GM21786 (cell line): ENCODE data around the gene NPLOC4.
"Not testable (repeated sequence)": the region's sequence is repeated elsewhere in the genome, so short reads cannot be mapped to it uniquely, and the experiment has no call there.

ENCODE experiments used
- ATAC-seq: cut with Tn5 transposase; IDR thresholded peaks from one replicate; pipeline ENCODE4 v1.9.1; 2021; ENCODE audit not compliant: unreplicated experiment

The NPLOC4 gene

GRCh38 chr17:81589612-81590011, 47.3 kb downstream of the NPLOC4 start:
- ATAC-seq, result no peak

DNA sequence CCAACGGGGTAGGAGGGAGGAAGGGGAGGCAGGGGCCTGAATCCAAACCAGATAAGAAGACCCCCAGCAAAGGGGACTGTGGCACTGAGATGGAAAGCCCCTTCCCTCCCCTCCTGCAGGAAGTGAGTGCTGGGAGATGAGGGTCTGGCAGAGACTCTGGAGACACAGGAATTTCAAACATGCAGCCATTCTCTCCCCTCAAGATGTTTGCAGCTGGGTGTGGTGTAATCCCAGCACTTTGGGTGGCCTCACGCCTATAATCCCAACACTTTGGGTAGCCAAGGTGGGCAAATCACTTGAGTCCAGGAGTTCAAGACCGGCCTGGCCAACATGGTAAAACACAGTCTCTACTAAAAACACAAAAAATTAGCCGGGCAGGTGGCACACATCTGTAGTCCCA, 50.8 kb downstream of the NPLOC4 start:
- ATAC-seq, result no peak

- not testable (repeated sequence) for ATAC-seq
These were observed 52.1 kb downstream of the NPLOC4 start for GRCh38 chr17:81584771-81585170.

DNA sequence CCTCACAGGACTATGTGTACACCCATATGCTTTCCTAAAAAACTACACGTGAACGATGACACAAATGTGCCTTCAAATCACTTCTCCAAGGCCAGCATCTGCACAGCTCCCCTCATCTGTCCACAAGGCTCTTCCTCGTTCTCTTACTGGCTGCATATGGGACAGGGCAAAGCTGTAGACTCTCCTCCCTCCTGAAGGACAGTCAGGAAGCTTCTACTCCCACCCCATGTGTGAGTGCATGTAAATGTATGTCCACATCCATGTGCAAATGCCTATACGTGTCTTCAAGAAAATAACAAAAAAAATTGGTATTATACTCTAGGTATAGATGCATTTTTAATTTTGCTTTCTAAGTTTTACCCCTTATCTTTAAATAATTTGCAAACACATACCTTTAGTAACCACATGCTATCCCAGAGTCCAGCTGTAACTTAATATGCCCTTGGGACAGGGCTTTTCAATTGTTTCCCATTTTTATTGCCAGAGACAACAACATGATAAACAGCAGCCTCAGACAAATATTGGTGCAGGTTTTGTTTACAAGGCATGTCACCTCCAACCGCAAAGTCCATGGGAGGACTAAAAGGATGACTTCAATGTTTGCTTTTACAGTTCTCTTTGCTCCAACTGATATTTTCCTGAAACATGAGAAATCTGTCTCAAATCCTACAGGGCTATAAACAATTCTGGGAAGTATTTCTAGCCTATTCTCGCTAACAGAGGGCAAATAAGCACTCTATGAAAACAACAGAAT, 53.1 kb downstream of the NPLOC4 start:
- ATAC-seq, result no peak

DNA sequence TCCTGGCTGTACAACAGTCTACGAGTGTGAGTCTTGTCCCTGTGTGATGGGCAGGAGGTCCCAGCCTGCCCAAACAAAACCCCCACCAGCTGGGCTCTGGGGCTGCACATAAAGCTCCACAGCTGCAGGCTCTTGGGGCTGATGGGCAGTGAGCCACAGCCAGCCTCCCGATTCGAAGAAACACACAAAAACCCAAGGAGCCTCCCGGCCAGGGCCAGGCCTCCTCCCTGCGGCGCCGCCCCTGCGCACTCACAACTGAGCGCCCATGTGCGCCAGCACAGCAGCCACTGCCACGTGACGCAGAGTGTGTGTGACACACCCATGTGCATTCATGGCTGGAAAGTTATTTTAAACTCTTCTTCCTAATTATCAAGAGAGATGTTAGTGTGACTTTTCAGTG, 54.2 kb downstream of the NPLOC4 start:
- ATAC-seq, result no peak

GRCh38 chr17:81582341-81582740, 54.6 kb downstream of the NPLOC4 start:
- ATAC-seq, result no peak

- ATAC-seq, result no peak
These were observed 55.2 kb downstream of the NPLOC4 start for GRCh38 chr17:81581758-81582157.

DNA sequence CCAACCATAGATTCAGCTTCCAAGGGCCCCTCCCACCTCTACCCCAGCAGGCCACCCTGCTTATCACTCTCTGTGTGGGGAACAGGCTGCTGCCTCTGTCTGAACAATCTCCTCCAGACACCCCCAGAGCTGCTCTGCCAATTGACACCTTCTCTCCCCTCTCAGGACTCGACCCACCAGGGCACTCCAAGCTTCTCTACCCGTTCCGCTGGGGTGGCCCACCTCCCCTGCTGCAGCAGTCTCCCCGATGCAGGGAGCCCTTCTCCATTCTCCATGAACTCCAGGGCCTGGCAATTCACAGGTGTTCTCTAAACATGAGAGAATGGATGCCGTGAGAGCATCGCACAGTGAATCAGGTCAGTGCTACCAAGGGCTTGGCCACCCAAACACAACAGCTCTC, 56.4 kb downstream of the NPLOC4 start:
- ATAC-seq, result no peak

GRCh38 chr17:81579821-81580321, 57.0 kb downstream of the NPLOC4 start:
- no peak for ATAC-seq

DNA sequence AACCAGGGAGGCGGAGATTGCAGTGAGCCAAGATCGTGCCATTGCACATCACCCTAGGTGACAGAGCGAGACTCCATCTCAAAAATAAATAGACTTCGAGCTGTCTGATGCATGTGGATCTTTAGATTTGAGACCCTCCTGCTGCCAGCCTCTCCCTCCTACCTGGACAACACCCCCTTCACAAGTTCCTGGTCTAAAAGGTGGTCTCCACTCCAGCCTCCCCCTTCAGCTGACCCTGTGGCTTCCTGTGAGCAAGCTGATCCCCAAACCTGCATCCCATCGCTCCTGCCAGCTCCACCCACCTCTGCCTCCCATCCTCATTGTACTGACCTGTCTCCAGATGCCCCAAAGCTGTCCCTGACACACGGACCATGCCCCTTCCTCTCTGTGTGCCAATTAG, 57.6 kb downstream of the NPLOC4 start:
- ATAC-seq, result no peak

DNA sequence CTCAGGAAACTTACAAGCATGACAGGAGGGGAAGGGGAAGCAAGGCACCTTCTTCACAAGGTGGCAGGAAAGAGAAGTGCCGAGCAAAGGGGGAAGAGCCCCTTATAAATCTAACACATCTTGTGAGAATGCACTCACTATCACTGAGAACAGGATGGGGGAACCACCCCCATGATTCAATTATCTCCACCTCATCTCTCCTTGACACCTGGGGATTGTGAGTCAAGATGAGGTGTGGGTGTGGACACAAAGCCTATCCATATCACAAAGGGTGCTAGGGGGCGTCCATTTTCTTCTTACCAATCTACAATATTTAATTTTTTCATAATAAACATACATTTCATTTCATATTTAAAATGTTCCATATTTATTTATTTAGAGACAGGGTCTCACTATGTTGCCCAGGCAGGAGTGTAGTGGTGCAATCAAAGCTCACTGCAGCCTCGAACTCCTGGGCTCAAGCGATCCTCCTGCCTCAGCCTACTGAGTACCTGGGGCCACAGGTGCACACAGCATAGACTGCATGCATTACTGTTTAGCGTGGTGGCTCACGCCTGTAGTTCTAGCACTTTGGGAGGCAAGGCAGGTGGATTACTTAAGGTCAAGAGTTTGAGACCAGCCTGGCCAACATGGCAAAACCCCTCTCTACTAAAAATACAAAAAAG, 58.2 kb downstream of the NPLOC4 start:
- no peak for ATAC-seq

- no peak for ATAC-seq
These were observed 58.9 kb downstream of the NPLOC4 start for GRCh38 chr17:81578038-81578441.

- no peak for ATAC-seq
These were observed 59.5 kb downstream of the NPLOC4 start for GRCh38 chr17:81577278-81578000.

- ATAC-seq, result no peak
These were observed 60.2 kb downstream of the NPLOC4 start for GRCh38 chr17:81576621-81577277.

- no peak for ATAC-seq
These were observed 61.1 kb downstream of the NPLOC4 start for GRCh38 chr17:81575836-81576235.

DNA sequence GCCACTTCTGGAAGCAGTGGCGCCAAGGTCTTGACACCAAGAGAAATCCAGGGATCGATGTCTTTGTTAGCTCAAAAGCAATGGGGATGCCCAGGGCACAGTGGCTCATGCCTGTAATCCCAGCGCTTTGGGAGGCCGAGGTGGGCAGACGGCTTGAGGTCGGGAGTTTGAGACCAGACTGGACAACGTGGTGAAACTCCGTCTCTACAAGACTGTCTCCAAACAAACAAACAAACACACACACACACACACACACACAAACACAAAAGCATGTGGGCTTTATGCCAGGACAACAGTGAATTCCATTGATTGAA, 62.3 kb downstream of the NPLOC4 start:
- no peak for ATAC-seq

- no peak for ATAC-seq
These were observed 62.9 kb downstream of the NPLOC4 start for GRCh38 chr17:81573794-81574642.

DNA sequence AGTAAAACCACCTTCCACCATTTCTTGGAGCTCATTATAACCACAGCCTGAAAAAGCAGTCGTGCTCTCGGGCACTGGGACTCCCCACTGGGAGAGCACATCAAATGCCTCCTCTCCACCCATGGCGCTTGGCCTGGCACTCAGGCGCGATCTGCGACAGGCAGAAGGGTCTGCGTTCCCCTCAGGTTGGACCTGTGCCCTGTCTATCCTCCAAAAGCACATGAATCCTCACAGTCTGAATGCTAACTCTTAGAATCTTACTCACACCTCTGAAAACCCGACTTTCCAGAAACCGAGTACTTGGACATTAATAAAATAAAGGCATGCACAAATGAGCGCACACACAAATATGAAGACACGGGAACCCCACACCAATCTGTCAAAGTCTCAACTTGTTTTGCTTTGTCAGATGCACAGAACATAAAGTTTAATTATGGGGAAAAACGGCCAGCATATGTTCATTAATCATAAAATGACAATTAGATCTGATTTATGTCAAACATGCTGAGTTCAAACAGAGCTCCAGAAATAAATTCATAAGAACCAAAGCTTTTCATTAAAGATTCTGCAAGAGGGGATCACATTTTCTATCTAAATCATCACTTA, 64.2 kb downstream of the NPLOC4 start:
- ATAC-seq, result no peak

DNA sequence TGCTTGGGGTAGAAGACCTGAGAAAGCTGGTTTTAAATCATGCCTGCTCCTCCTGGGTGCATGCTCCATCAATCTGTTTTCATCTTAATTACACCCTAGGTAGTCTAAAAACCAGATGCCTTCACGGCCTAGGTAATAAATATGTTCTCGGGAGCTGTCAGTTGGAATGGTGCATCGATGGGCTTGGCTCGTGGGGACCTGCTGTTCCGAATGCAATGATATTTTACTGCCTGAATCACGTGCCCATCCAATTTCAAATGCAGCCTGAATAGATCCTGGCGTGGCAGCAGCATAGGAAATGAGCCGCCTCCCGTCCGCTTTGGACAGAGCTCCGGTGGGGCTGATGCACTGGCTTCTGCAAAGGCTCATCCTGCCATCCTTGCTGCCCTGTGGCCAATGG, 65.9 kb downstream of the NPLOC4 start:
- no peak for ATAC-seq

GRCh38 chr17:81569986-81570514, 66.9 kb downstream of the NPLOC4 start:
- ATAC-seq, result no peak
